Muscle layer of duodenum (tissue), 2 donors: ENCODE results near the gene SLFN12.
A peak's percentile ranks its signal among the peaks of the same experiment; 100 is the strongest.

ENCODE experiments used
- H3K27ac ChIP-seq: one replicate; pipeline ENCODE4 v1.7.0; 2013; ENCODE audit warnings: mild to moderate bottlenecking, low read length
- H3K27me3 ChIP-seq: one replicate; pipeline ENCODE4 v1.7.0; 2013; ENCODE audit warnings: low read depth, mild to moderate bottlenecking, control low read depth, low read length
- H3K36me3 ChIP-seq, 2 donors: one replicate each; pipeline ENCODE4 v1.7.0; 2013; ENCODE audit warnings: low read length in 2 of 2, control low read depth in 1 of 2, mild to moderate bottlenecking in 1 of 2; ENCODE audit not compliant: insufficient read depth in 2 of 2, control insufficient read depth in 1 of 2
- H3K4me1 ChIP-seq, 2 donors: one replicate each; pipeline ENCODE4 v1.7.0; 2013; ENCODE audit warnings: low read length in 2 of 2, mild to moderate bottlenecking in 2 of 2, control low read depth in 1 of 2, moderate library complexity in 1 of 2; ENCODE audit not compliant: insufficient read depth in 2 of 2, control insufficient read depth in 1 of 2
- H3K4me3 ChIP-seq, 2 donors: one replicate each; pipeline ENCODE4 v1.7.0; 2013; ENCODE audit warnings: low read length in 2 of 2, low read depth in 1 of 2, mild to moderate bottlenecking in 1 of 2
- H3K9me3 ChIP-seq, 2 donors: one replicate each; pipeline ENCODE4 v1.7.0; 2013; ENCODE audit warnings: low read length in 2 of 2, control low read depth in 1 of 2, mild to moderate bottlenecking in 1 of 2; ENCODE audit not compliant: control insufficient read depth in 1 of 2
- donor health status: healthy.

SLFN12 gene

DNA sequence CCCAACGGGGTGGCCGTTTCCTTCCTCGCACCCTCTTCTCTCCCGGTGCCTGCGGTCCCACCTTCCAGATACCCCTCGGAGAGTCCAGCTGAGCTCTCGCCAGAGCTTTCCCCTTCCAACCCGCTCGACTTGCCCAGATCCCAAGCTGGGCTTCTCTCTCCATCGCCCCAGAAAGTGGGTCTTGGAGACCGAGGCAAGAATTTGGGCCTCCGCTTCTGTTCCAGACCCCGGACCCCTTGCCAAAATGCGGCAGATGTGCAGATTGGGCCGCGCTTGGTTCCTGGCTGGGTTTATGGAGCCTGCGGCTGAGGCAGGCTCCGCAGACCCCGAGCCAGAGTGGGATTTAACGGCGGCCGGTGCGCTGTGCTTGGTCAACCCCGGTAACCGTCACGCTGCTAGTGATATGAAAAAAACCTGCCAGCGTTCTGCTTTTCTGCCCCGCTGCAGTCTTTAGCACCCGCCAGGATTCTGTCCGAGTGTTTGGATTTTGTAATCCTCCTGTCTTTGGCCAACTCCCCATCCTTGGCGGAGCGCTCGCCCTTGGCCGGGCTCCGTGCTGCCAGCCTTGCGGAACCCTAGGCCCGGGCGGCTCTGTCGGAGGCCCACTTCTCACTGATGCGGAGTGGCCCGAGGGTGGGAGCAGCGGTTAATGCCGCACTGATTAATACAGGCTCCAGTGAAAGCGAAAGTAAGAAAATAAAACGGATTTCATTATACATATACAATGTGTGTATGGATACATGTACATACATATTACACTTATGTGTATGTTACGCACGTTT lies 58.1 kb downstream of the SLFN12 start:
- Histone ChIP-seq H3K36me3 (no peaks in the 10 kb centered on the region), H3K9me3 (peaks cover 3 to 8% of the 10 kb centered on the region in 2 donors), H3K27ac (peak overlapping the region; percentile 85), H3K4me1 (peaks cover 3 to 9% of the 10 kb centered on the region in 2 donors), H3K27me3 (no peaks in the 10 kb centered on the region), H3K4me3 (peak overlapping the region; percentile 68 to 78)

DNA sequence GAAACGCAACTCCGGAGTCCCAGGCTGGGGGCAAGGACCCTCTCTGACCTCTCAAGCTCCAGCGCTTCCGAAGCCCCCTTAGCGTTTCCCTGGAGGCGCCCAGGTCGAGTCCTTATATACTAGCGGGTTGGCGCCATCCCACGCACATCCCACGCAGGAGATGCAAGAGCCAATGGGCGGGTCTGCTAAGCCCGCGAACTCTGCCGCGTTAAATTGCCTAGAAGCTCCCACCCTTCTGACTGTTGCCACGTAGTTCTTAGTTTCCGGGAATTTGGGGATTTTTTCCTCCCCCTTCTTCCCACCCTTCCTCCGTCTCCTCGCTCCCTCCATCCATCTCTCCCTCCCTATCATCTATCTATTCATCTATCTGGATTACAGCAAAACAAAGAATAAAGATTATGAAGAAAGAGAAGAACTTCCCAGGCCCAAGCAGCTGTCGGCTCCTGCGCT lies 58.7 kb downstream of the SLFN12 start, which contains the start of gene SLFN11:
SLFN11 (minus strand) TSS at position 88 of the 450 bp plus-strand sequence. CDS start 9,814 bp downstream, outside the sequence.
- H3K27ac ChIP-seq: peak within 1 kb of the TSS; percentile 85
- no peaks in the 10 kb centered on the region for H3K36me3 ChIP-seq
- H3K4me3 ChIP-seq: peak within 1 kb of the TSS; percentile 68 to 78
- H3K9me3 ChIP-seq: peaks cover 3 to 8% of the 10 kb centered on the region in 2 donors
- H3K4me1 ChIP-seq: peaks cover 3 to 9% of the 10 kb centered on the region in 2 donors
- H3K27me3 ChIP-seq: no peaks in the 10 kb centered on the region

DNA sequence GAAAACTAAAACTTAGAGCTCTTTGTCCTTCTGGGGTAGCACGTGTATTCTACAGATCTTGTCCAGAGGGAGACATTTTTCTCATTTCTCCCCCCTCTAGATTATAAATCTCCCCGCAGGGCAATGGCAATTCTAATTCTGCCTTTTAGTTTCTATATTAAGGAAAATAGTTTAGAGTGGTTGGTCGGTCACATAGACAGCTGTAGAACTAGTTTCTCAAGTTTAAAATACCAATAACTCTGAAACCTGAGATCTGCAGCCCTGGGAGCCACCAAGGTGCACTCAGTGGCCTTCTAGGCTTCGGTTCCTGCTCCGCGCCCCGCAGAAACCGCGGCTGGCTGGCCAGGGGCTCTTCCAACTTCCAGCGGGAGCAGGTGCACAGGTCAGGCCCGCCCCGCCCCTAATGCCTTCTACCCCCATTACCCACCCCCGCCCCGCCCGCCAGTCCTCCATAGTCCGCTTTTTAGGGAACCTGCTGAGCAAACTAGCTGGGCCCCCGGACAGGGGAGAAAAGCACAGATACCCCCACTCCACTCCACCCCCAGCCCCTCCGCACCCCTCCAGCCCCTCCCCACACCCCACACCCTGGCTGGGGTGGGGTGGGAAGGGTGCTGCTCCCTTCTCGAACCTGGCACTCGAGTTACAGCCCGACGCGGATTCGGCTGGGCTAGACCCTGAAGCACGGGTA lies 59.3 kb downstream of the SLFN12 start:
- peak overlapping the region; percentile 68 to 78 for H3K4me3 ChIP-seq
- H3K27me3 ChIP-seq: no peaks in the 10 kb centered on the region
- peaks cover 3 to 8% of the 10 kb centered on the region in 2 donors for H3K9me3 ChIP-seq
- no peaks in the 10 kb centered on the region for H3K36me3 ChIP-seq
- peak overlapping the region; percentile 85 for H3K27ac ChIP-seq
- H3K4me1 ChIP-seq: peaks cover 3 to 9% of the 10 kb centered on the region in 2 donors

DNA sequence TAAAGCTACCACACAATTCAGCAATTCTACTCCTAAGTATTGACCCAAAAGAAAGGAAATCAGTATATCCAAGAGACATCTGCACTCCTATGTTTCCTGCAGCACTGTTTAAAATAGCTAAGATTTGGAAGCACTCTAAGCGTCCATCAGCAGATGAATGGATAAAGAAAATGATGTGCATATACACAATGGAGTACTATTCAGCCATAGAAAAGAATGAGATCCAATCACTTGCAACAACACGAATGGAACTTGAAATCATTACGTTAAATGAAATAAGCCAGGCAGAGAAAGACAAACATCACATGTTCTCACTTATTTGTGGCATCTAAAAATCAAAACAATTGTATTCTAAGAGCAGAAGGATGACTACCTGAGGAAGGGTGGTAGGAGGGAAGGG lies 60.4 kb downstream of the SLFN12 start:
- no peak overlapping the region for H3K4me3 ChIP-seq
- peaks cover 3 to 8% of the 10 kb centered on the region in 2 donors for H3K9me3 ChIP-seq
- H3K4me1 ChIP-seq: peaks cover 3 to 9% of the 10 kb centered on the region in 2 donors
- H3K36me3 ChIP-seq: no peaks in the 10 kb centered on the region
- no peaks in the 10 kb centered on the region for H3K27me3 ChIP-seq
- H3K27ac ChIP-seq: no peak overlapping the region

DNA sequence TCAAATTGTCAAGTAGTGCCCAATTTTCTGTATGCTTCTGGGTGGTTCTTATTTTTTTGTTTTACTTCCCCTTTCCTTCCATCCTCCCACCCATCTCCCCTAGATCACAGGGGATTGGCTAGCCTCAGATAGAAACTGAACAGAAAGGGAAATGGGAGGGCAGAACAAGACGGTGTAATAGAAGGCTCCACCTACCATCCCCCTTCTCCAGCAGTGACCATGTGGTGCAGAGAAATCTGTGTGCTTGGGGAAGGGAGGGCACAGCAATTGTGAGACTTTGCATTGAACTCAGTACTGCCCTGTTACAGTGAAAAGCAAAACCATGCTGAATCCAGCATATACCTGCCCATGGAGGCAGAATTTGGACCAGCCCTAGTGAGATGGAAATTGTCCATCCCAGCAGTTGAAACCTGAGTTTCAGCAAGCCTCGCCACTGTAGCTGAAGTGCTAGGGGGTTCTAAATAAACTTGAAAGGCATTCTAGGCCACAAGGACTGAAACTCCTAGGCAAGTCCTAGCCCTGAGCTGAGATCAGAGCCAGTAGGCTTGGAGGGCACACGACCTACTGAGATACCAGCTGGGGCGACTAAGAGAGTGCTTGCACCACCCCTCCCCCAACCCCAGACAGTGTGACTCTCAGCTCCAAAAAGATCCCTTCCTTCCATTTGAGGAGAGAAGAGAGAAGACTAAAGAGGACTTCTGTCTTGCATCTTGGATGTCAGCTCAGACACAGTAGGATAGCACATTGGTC lies 64.0 kb downstream of the SLFN12 start:
- Histone ChIP-seq H3K27ac (no peak overlapping the region), H3K4me3 (no peak overlapping the region), H3K27me3 (no peaks in the 10 kb centered on the region), H3K4me1 (peaks cover 0 to under 1% of the 10 kb centered on the region in 2 donors), H3K36me3 (no peaks in the 10 kb centered on the region), H3K9me3 (peaks cover 3 to 8% of the 10 kb centered on the region in 2 donors)

DNA sequence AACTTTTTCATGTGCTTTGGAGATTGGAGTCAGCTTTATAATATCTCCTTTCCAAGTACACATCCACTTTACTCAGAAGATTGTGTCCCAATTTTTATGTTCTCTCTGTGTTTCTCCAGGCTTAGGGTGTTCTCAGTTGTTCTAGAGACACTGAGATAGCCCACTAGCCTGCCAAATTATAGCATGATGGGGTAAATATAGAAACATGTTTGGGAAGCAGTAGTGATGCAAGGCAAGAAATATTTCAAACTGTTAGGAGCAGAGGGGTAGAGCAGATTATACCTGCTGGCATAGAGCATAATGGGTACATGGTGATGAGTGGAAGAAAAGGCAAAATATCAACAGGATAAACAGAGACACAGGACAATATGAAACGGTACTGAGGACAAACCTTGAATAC lies 71.3 kb downstream of the SLFN12 start:
- Histone ChIP-seq H3K4me1 (no peaks in the 10 kb centered on the region), H3K36me3 (peaks cover 0 to 10% of the 10 kb centered on the region in 2 donors), H3K4me3 (no peak overlapping the region)

More for the DNA sequence above, 71.3 kb downstream of the SLFN12 start:
- no peaks in the 10 kb centered on the region for H3K27me3 ChIP-seq
- H3K9me3 ChIP-seq: no peaks in the 10 kb centered on the region
- no peak overlapping the region for H3K27ac ChIP-seq
